Urothelium cell line (cell line): Measurements from ENCODE around the gene FLT4.

Experiments
- DNase-seq: peaks from one replicate; pipeline ENCODE4 v3.0.0; 2011; ENCODE audit warnings: low spot score, mixed read lengths
- FAIRE-seq: peaks from 2 replicates; lab custom pipeline; 2011; peaks lifted over from hg19 to GRCh38; lab: Jason Lieb, UNC

The FLT4 gene

GRCh38 chr5:180628827-180629750 is 20.3 kb downstream of the FLT4 start:
- no peak for FAIRE-seq
- no peak for DNase-seq

GRCh38 chr5:180628211-180628610 is 21.2 kb downstream of the FLT4 start:
- DNase-seq, result no peak
- FAIRE-seq, result no peak

- DNase-seq (no peak), FAIRE-seq (no peak)
Measured at GRCh38 chr5:180627386-180628120, 21.8 kb downstream of the FLT4 start.

- no peak for DNase-seq
- FAIRE-seq, result no peak
Measured at GRCh38 chr5:180626661-180627385, 22.6 kb downstream of the FLT4 start.

GRCh38 chr5:180625791-180626660 is 23.4 kb downstream of the FLT4 start:
- FAIRE-seq, result no peak
- no peak for DNase-seq

- FAIRE-seq, result no peak
Measured at GRCh38 chr5:180625125-180625790, 24.1 kb downstream of the FLT4 start.

GRCh38 chr5:180624587-180624986 is 24.8 kb downstream of the FLT4 start:
- FAIRE-seq (no peak), DNase-seq (no peak)

More at GRCh38 chr5:180625125-180625790, 24.1 kb downstream of the FLT4 start:
- no peak for DNase-seq

- no peak for FAIRE-seq
- no peak for DNase-seq
Measured at GRCh38 chr5:180623844-180624243, 25.6 kb downstream of the FLT4 start.

GRCh38 chr5:180623411-180623834 is 26.0 kb downstream of the FLT4 start:
- FAIRE-seq, result no peak
- no peak for DNase-seq

- DNase-seq (no peak), FAIRE-seq (no peak)
Measured at GRCh38 chr5:180622910-180623309, 26.5 kb downstream of the FLT4 start.

GRCh38 chr5:180621311-180621710 is 28.1 kb downstream of the FLT4 start:
- DNase-seq, result no peak
- FAIRE-seq, result no peak

GRCh38 chr5:180620014-180620413 is 29.4 kb downstream of the FLT4 start:
- FAIRE-seq (no peak), DNase-seq (no peak)

- FAIRE-seq (no peak), DNase-seq (no peak)
Measured at GRCh38 chr5:180619563-180619915, 29.9 kb downstream of the FLT4 start.

GRCh38 chr5:180618829-180619562 is 30.4 kb downstream of the FLT4 start:
- DNase-seq (peak; percentile 58), FAIRE-seq (no peak)

- DNase-seq, result no peak
Measured at GRCh38 chr5:180618487-180618828, 30.9 kb downstream of the FLT4 start.

GRCh38 chr5:180613814-180614188 is 35.6 kb downstream of the FLT4 start:
- DNase-seq (no peak), FAIRE-seq (no peak)

More at GRCh38 chr5:180618487-180618828, 30.9 kb downstream of the FLT4 start:
- no peak for FAIRE-seq

- FAIRE-seq (no peak), DNase-seq (no peak)
Measured at GRCh38 chr5:180613188-180613813, 36.1 kb downstream of the FLT4 start.

GRCh38 chr5:180612683-180613082 is 36.7 kb downstream of the FLT4 start:
- FAIRE-seq, result no peak
- DNase-seq, result no peak
